ENCODE data around the gene TSHZ1.

DNA sequence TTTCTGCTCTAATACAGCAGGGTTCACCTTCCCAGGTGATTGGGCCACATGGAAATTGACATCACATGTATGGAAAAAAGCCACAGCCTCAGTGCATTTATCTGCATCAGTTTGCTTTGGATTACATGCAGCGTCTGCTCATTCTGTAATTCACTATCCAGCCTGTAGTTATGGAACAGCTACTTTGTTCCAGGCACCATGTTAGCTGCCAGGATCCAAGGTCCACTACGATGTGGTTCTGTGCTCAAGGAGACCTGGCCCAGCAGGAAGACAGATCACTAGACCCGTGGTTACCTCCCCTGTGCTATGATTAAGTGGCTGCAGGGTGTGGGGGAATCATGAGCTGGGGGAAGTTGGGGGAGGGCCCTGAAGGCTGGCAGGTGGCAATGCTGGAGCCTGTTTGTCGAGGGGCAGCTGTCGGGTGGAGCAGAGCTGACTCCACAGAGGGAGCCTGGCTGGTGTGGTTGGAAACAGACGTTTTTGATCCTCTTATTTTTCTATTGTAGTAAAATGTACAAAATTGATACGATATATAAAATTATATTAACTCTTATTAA is 58.6 kb downstream of the TSHZ1 start:
- no peak for TF ChIP-seq POLR2A (IDR thresholded peaks at IDR 0.05)
- TF ChIP-seq, protein P1, sequence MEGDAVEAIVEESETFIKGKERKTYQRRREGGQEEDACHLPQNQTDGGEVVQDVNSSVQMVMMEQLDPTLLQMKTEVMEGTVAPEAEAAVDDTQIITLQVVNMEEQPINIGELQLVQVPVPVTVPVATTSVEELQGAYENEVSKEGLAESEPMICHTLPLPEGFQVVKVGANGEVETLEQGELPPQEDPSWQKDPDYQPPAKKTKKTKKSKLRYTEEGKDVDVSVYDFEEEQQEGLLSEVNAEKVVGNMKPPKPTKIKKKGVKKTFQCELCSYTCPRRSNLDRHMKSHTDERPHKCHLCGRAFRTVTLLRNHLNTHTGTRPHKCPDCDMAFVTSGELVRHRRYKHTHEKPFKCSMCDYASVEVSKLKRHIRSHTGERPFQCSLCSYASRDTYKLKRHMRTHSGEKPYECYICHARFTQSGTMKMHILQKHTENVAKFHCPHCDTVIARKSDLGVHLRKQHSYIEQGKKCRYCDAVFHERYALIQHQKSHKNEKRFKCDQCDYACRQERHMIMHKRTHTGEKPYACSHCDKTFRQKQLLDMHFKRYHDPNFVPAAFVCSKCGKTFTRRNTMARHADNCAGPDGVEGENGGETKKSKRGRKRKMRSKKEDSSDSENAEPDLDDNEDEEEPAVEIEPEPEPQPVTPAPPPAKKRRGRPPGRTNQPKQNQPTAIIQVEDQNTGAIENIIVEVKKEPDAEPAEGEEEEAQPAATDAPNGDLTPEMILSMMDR (IDR thresholded peaks at IDR 0.05), result no peak

Measured in esophagus squamous epithelium (tissue), 4 donors.